Measurements from ENCODE around the gene EPB41L3.

The EPB41L3 gene

GRCh38 chr18:5469340-5469739 is 74.5 kb downstream of the EPB41L3 start:
- TF ChIP-seq SIN3A (IDR thresholded peaks at IDR 0.05; ENCODE audit: borderline replicate concordance, insufficient read depth, low read length) = no peak
- no peak for TF ChIP-seq POLR2AphosphoS5 (IDR thresholded peaks at IDR 0.05; ENCODE audit: low read depth, low read length)
- TF ChIP-seq REST (IDR thresholded peaks at IDR 0.05; ENCODE audit: insufficient read depth in 1 of 2, low read depth in 2 of 2, low read length in 2 of 2) = no peak
- no peak for TF ChIP-seq FOXP2 (optimal IDR thresholded peaks at IDR 0.05; ENCODE audit: borderline replicate concordance, extremely low read depth, extremely low read length, insufficient read depth)
- no peak for TF ChIP-seq TAF1 (IDR thresholded peaks at IDR 0.05; ENCODE audit: borderline replicate concordance, insufficient read depth, low read length)

- no peak for TF ChIP-seq REST (IDR thresholded peaks at IDR 0.05; ENCODE audit: insufficient read depth in 1 of 2, low read depth in 2 of 2, low read length in 2 of 2)
- no peak for TF ChIP-seq FOXP2 (optimal IDR thresholded peaks at IDR 0.05; ENCODE audit: borderline replicate concordance, extremely low read depth, extremely low read length, insufficient read depth)
Measured at GRCh38 chr18:5468394-5468793, 75.4 kb downstream of the EPB41L3 start.

GRCh38 chr18:5467671-5468070 is 76.1 kb downstream of the EPB41L3 start:
- TF ChIP-seq REST (IDR thresholded peaks at IDR 0.05; ENCODE audit: insufficient read depth in 1 of 2, low read depth in 2 of 2, low read length in 2 of 2) = no peak
- TF ChIP-seq FOXP2 (optimal IDR thresholded peaks at IDR 0.05; ENCODE audit: borderline replicate concordance, extremely low read depth, extremely low read length, insufficient read depth) = no peak
- no peak for TF ChIP-seq SIN3A (IDR thresholded peaks at IDR 0.05; ENCODE audit: borderline replicate concordance, insufficient read depth, low read length)
- TF ChIP-seq TAF1 (IDR thresholded peaks at IDR 0.05; ENCODE audit: borderline replicate concordance, insufficient read depth, low read length) = no peak
- no peak for TF ChIP-seq POLR2AphosphoS5 (IDR thresholded peaks at IDR 0.05; ENCODE audit: low read depth, low read length)

GRCh38 chr18:5466256-5466655 is 77.5 kb downstream of the EPB41L3 start:
- no peak for TF ChIP-seq REST (IDR thresholded peaks at IDR 0.05; ENCODE audit: insufficient read depth in 1 of 2, low read depth in 2 of 2, low read length in 2 of 2)
- TF ChIP-seq POLR2AphosphoS5 (IDR thresholded peaks at IDR 0.05; ENCODE audit: low read depth, low read length) = no peak
- no peak for TF ChIP-seq FOXP2 (optimal IDR thresholded peaks at IDR 0.05; ENCODE audit: borderline replicate concordance, extremely low read depth, extremely low read length, insufficient read depth)
- TF ChIP-seq SIN3A (IDR thresholded peaks at IDR 0.05; ENCODE audit: borderline replicate concordance, insufficient read depth, low read length) = no peak
- TF ChIP-seq TAF1 (IDR thresholded peaks at IDR 0.05; ENCODE audit: borderline replicate concordance, insufficient read depth, low read length) = no peak

GRCh38 chr18:5464251-5464650 is 79.5 kb downstream of the EPB41L3 start:
- TF ChIP-seq FOXP2 (optimal IDR thresholded peaks at IDR 0.05; ENCODE audit: borderline replicate concordance, extremely low read depth, extremely low read length, insufficient read depth) = no peak
- no peak for TF ChIP-seq REST (IDR thresholded peaks at IDR 0.05; ENCODE audit: insufficient read depth in 1 of 2, low read depth in 2 of 2, low read length in 2 of 2)
- TF ChIP-seq SIN3A (IDR thresholded peaks at IDR 0.05; ENCODE audit: borderline replicate concordance, insufficient read depth, low read length) = no peak
- no peak for TF ChIP-seq POLR2AphosphoS5 (IDR thresholded peaks at IDR 0.05; ENCODE audit: low read depth, low read length)
- TF ChIP-seq TAF1 (IDR thresholded peaks at IDR 0.05; ENCODE audit: borderline replicate concordance, insufficient read depth, low read length) = no peak

All from PFSK-1 (cell line).